Gastroesophageal sphincter (tissue), 3 donors: ENCODE measurements around the gene MLLT3.

ENCODE experiments used
- EP300 ChIP-seq: sonication (generic); formaldehyde crosslinking; IDR thresholded peaks from one replicate; pipeline ENCODE4 v1.6.1; 2017; ENCODE audit warnings: antibody characterized with exemption, mild to moderate bottlenecking
- POLR2A ChIP-seq, 2 donors: fragments of 450-650 bp; IDR thresholded peaks; one replicate each; pipeline ENCODE4 v1.6.1; 2017; ENCODE audit warnings: antibody characterized with exemption in 2 of 2, mild to moderate bottlenecking in 2 of 2, moderate library complexity in 1 of 2
- POLR2AphosphoS5 ChIP-seq: sonication (generic); formaldehyde crosslinking; IDR thresholded peaks from one replicate; pipeline ENCODE4 v1.6.1; 2017; ENCODE audit warnings: antibody characterized with exemption
- TF ChIP-seq, protein P1 (sequence below), 4 experiments: fragments of 200-600 bp in 2 of 4; fragments of 450-650 bp in 2 of 4; sonication (generic) in 1 of 4; IDR thresholded peaks; one replicate each; pipeline ENCODE4 v1.5.1; 2017 to 2019; ENCODE audit warnings: antibody characterized with exemption in 4 of 4, mild to moderate bottlenecking in 2 of 4, moderate library complexity in 2 of 4

DNA sequence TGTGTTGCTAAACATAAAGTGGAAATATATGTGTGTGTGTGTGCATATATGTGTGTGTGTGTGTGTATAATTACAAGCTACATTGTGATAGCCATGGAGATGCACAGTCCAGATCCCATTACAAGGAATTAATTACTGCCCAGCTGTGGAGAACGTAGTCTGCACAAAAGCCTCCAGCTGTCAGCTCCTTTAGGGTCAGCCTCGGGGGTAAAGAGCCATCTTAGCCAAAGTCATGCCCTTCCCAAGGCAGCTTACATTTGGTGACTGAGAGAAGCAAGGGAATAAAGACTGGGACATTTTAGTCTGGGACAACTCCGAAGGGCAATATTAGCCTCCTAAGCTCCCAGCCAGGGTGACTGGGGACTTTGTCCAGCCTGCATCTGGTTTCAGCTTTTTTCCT, 39.9 kb upstream of the MLLT3 start:
- TF ChIP-seq, protein P1, sequence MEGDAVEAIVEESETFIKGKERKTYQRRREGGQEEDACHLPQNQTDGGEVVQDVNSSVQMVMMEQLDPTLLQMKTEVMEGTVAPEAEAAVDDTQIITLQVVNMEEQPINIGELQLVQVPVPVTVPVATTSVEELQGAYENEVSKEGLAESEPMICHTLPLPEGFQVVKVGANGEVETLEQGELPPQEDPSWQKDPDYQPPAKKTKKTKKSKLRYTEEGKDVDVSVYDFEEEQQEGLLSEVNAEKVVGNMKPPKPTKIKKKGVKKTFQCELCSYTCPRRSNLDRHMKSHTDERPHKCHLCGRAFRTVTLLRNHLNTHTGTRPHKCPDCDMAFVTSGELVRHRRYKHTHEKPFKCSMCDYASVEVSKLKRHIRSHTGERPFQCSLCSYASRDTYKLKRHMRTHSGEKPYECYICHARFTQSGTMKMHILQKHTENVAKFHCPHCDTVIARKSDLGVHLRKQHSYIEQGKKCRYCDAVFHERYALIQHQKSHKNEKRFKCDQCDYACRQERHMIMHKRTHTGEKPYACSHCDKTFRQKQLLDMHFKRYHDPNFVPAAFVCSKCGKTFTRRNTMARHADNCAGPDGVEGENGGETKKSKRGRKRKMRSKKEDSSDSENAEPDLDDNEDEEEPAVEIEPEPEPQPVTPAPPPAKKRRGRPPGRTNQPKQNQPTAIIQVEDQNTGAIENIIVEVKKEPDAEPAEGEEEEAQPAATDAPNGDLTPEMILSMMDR (IDR thresholded peaks at IDR 0.05) = no peak
- TF ChIP-seq EP300 (no peak), POLR2AphosphoS5 (no peak), POLR2A (IDR thresholded peaks at IDR 0.05) (no peak)
